Measurements from ENCODE around the gene SLC10A7. TPM values are rescaled to one million over a fixed set of nuclear protein-coding genes. Genes with fewer than 3 reads are reported as not detected.

The SLC10A7 gene
- total and polyA plus RNA-seq, 10 of the 15 experiments (the other 5 are each of a cell fraction or from before 2014, with no cell fraction given), result 4.6 to 23.7 (median 15.6) TPM

GRCh38 chr4:146524663-146525062 is 2.9 kb upstream of the SLC10A7 start:
- BruUV-seq (replicated peaks), result no TSS peak
- no peak overlapping the region for H3K4me3 ChIP-seq
- in situ Hi-C loops (cut with MboI), result no loop called here
- H2AFZ ChIP-seq (ENCODE audit: control insufficient read depth, low read depth, low read length), result no peak overlapping the region
- ChIA-PET POLR2A (interaction anchor here (0.6 to 1.4 kb wide), 2 partner anchors 21 to 107 kb away, joined by 3 read pairs; no protein-coding TSS in a partner anchor), CTCF (interaction anchor here (0.6 to 1.5 kb wide), 2 partner anchors 11 to 182 kb away, joined by 3 read pairs; no protein-coding TSS in a partner anchor), RAD21 (ENCODE audit: unreplicated experiment) (interaction anchor here (0.9 kb wide), 1 partner anchor 178 kb away, joined by 4 read pairs; no protein-coding TSS in a partner anchor), SMC1A (ENCODE audit: uncharacterized antibody, unreplicated experiment) (interaction anchor here (0.6 kb wide), 1 partner anchor 71 kb away, joined by 3 read pairs; no protein-coding TSS in a partner anchor)
- no peak overlapping the region for H3K4me2 ChIP-seq (ENCODE audit: control insufficient read depth, insufficient read depth)
- no peaks in the 10 kb centered on the region for H3K4me1 ChIP-seq (ENCODE audit: control insufficient read depth, insufficient read depth, low read length)
- DNase-seq (ENCODE audit: low read depth, low spot score), result no peak
- no peaks in the 10 kb centered on the region for H3K36me3 ChIP-seq (ENCODE audit: control insufficient read depth in 2 of 2, insufficient read depth in 2 of 2, low read length in 1 of 2)
- H3K9me3 ChIP-seq (replicated peaks; ENCODE audit: control insufficient read depth, insufficient read depth, low read length), result no peaks in the 10 kb centered on the region
- no peaks in the 10 kb centered on the region for H4K20me1 ChIP-seq (ENCODE audit: control insufficient read depth, insufficient read depth)
- H3K79me2 ChIP-seq (ENCODE audit: control insufficient read depth, insufficient read depth, low read length), result peaks cover 31% of the 10 kb centered on the region
- no peak for ATAC-seq
- intact Hi-C loops (cut with micrococcal nuclease; ENCODE audit: unreplicated experiment), result loop anchor here (5.0 to 10.0 kb wide), 3 partner anchors 67 to 430 kb away; no protein-coding TSS in a partner anchor
- H3K27ac ChIP-seq (ENCODE audit: control insufficient read depth, insufficient read depth), result no peak overlapping the region
- WGBS (ENCODE audit: insufficient coverage, insufficient replicate concordance, low lambda C conversion rate, missing lambda C conversion rate), result 81% methylated on average over 3 of the region's 3 CpGs
- H3K9ac ChIP-seq (ENCODE audit: control insufficient read depth, insufficient read depth, low read length), result no peak overlapping the region
- TF ChIP-seq MTA2 (IDR thresholded peaks at IDR 0.05; ENCODE audit: low read depth), result no peak
- no peak for TF ChIP-seq ZZZ3 (IDR thresholded peaks at IDR 0.05; ENCODE audit: control insufficient read depth, insufficient read length, low read depth)
- TF ChIP-seq IRF5 (IDR thresholded peaks at IDR 0.05; ENCODE audit: borderline replicate concordance), result no peak
- TF ChIP-seq NRF1 (conservative IDR thresholded peaks at IDR 0.05; ENCODE audit: low read depth, low read length), result no peak
- TF ChIP-seq, protein P1, sequence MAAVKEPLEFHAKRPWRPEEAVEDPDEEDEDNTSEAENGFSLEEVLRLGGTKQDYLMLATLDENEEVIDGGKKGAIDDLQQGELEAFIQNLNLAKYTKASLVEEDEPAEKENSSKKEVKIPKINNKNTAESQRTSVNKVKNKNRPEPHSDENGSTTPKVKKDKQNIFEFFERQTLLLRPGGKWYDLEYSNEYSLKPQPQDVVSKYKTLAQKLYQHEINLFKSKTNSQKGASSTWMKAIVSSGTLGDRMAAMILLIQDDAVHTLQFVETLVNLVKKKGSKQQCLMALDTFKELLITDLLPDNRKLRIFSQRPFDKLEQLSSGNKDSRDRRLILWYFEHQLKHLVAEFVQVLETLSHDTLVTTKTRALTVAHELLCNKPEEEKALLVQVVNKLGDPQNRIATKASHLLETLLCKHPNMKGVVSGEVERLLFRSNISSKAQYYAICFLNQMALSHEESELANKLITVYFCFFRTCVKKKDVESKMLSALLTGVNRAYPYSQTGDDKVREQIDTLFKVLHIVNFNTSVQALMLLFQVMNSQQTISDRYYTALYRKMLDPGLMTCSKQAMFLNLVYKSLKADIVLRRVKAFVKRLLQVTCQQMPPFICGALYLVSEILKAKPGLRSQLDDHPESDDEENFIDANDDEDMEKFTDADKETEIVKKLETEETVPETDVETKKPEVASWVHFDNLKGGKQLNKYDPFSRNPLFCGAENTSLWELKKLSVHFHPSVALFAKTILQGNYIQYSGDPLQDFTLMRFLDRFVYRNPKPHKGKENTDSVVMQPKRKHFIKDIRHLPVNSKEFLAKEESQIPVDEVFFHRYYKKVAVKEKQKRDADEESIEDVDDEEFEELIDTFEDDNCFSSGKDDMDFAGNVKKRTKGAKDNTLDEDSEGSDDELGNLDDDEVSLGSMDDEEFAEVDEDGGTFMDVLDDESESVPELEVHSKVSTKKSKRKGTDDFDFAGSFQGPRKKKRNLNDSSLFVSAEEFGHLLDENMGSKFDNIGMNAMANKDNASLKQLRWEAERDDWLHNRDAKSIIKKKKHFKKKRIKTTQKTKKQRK (IDR thresholded peaks at IDR 0.05; ENCODE audit: low read depth, low read length), result no peak
- no peak for TF ChIP-seq POLR2A (IDR thresholded peaks at IDR 0.05; ENCODE audit: low read depth, low read length)
- no peak for TF ChIP-seq DPF2 (IDR thresholded peaks at IDR 0.05)
- no peak for TF ChIP-seq ZNF384 (IDR thresholded peaks at IDR 0.05; ENCODE audit: borderline replicate concordance, low read depth, low read length)
- TF ChIP-seq TAF1 (IDR thresholded peaks at IDR 0.05; ENCODE audit: borderline replicate concordance, low read depth, low read length), result no peak
- no peak for FAIRE-seq
- H3K27me3 ChIP-seq (replicated peaks in 1 of 2; ENCODE audit: control insufficient read depth in 2 of 2, insufficient read depth in 2 of 2, low read length in 1 of 2), result no peaks in the 10 kb centered on the region
